AG08396 (cell line): ENCODE data around the gene WDR82.

ENCODE experiments used
- DNase-seq: peaks from one replicate; pipeline ENCODE4 v3.0.0; 2012; ENCODE audit warnings: low spot score, mixed read lengths

WDR82 gene

DNA sequence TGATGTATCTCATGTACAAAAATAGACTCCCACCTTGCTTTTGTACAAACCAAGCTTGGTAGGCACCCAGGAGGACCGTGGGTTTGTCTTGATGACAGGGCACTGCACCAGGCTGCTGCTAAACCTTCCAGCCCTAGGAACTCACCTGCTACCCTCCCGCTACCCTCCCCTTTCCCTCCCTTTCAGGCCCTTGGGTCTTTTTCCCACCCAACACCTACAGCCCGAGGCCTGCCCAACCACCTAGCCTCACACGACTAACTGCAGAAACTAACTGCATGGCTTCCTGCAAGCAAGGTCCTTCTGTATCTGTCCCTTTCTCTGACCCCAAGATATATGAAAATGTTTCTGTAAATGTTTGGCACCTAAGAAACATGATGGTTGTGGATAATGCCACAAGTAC lies 21.8 kb downstream of the WDR82 start:
- no peak for DNase-seq

- DNase-seq, result no peak
Measured at GRCh38 chr3:52256159-52256558, 22.3 kb downstream of the WDR82 start.

DNA sequence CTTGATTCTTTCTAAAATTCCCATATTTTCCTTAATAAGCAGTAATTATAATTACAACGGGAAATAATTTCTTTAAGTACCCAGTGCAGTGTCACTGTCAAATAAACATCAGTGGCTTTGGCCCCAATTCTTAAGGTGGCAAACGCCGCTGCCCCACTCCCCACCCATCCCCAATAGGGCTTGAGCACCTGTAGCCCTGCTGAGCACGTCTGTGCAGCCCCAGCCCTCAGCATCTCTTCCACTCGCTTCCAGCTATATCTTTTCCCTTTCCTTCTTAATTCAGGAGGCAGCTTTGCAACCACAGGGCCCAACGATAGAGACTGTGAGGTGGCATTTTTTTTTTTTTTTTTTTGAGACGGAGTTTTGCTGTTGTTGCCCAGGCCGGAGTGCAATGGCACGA lies 23.8 kb downstream of the WDR82 start:
- DNase-seq, result no peak

- no peak for DNase-seq
Measured at GRCh38 chr3:52253314-52254304, 24.8 kb downstream of the WDR82 start.

GRCh38 chr3:52250122-52250521 lies 28.3 kb downstream of the WDR82 start:
- DNase-seq, result no peak

DNA sequence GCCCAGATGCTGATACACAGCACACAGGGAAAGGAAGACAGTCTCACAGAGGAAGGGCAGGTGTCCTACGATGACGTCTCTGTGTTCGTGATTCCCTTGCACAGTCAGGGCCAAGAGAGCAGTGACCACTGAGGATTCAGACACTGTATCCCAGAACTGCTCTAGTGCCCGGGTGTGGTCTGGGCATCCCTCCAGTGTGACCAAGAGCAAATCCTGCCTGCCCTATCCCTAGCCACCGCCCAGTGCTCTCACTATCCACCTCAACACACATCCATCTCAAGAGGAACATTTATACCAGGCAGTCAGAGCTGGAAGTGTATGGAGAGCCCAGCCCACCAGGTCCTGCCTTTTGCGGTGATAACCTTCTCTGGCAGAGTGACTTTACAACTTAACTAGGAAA lies 28.8 kb downstream of the WDR82 start:
- no peak for DNase-seq

GRCh38 chr3:52248816-52249547 lies 29.5 kb downstream of the WDR82 start:
- DNase-seq, result no peak

- no peak for DNase-seq
Measured at GRCh38 chr3:52248165-52248541, 30.3 kb downstream of the WDR82 start.

GRCh38 chr3:52247409-52248164 lies 30.9 kb downstream of the WDR82 start:
- no peak for DNase-seq

DNA sequence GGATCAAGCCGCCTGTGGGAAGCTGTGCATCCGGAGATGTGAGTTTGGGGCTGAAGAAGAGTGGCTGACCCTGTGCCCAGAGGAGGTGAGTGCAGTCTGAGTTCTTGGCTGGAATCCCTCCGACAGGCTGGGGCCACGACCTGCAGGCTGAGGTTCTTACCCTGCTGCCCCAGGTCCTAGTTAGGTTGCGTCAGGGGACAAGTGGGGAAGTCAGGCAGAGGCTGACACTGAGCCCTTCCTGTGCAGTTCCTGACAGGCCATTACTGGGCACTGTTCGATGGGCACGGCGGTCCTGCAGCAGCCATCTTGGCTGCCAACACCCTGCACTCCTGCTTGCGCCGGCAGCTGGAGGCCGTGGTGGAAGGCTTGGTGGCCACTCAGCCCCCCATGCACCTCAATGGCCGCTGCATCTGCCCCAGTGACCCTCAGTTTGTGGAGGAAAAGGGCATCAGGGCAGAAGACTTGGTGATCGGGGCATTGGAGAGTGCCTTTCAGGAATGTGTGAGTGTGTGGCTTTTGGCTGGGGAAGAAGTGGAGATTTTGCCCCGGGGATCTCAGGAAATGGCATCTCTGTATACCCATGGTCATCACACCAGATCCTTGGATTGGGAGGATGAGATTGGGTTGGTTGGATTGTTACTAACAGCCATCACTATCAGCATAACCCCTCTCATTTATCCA lies 31.6 kb downstream of the WDR82 start:
- DNase-seq, result no peak

- DNase-seq, result no peak
Measured at GRCh38 chr3:52246264-52246620, 32.2 kb downstream of the WDR82 start.

DNA sequence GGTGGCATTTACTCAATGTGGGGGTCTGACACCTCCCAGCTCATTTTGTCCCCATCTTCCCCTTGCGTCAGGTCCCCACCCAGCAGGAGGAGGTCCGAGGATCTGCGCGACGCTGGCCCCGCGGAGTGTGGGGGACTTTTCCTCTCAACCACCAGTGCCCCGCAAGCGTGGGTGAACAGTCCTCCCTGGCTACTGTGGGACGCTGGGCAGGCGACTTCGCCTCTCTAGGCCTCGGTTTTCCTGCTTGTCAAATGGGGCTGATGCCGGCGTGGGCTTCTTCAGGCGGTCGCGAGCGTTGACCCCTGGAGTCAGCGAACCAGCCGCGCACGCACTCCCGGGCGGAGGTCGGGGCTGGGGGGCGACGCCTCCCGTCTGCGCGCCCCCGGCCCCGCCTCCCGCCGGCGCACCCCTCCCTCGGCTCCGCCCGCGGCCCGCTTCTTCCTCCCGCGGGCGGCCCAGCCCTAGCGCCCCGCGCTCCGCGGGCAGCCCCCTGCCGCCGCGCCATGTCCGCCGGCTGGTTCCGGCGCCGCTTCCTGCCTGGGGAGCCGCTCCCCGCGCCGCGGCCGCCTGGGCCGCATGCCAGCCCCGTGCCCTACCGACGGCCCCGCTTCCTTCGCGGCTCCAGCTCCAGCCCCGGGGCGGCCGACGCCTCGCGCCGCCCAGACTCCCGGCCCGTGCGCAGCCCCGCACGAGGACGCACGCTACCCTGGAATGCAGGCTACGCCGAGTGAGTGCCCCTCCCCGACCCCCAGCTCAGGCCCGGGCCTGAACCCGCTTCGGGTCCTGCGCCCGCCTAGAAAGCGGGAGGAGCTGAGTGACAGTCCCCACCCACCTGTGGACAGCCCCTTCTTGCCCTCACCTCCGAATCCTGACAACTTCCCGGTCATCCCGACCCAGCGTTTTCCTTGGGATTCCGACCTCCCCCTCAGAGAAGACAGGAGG lies 32.9 kb downstream of the WDR82 start, which contains the start of gene PPM1M:
TSS of gene PPM1M (plus strand) at position 438 of the 942 bp plus-strand sequence. CDS start at position 504, 66 bp downstream.
- peak; percentile 88 for DNase-seq

DNA sequence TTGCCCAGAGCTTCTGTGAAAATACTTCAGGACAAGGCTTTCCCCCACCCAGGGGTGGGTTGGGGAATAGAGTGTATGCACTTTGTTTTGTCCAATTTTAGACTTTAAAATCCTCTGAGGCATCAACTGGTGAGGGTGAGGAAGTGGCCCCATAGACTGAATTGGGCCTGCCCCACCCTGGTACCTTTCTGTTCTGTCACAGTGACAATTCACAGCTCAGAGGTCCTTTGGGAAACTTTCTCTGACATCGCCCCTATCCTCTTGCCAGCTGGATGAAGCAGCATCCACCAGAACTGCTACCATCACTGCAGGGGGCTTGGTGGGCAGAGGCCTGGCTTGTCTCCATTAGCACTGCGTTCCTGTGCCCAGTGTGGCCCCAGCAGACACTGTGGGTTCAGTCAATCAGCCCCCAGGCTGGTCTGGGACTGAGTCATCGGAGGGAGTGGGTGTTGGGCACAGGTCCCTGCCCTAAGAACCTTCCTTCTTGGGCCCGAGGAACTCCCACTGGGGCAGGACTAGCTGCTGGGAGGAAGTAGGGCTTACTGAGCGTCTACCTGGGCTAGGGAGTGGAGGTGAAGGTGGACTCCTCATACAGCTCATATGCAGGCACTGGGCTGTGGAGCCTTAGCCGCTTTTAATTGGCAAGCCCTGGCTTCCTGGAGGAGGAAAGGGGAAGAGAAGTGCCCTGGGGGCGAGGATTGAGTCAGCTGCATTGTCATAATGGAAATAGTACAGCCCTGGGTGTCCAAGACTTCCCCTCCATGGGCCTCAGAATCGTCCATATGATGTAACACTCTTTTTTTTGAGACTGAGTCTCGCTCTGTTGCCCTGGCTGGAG lies 34.4 kb downstream of the WDR82 start:
- no peak for DNase-seq

DNA sequence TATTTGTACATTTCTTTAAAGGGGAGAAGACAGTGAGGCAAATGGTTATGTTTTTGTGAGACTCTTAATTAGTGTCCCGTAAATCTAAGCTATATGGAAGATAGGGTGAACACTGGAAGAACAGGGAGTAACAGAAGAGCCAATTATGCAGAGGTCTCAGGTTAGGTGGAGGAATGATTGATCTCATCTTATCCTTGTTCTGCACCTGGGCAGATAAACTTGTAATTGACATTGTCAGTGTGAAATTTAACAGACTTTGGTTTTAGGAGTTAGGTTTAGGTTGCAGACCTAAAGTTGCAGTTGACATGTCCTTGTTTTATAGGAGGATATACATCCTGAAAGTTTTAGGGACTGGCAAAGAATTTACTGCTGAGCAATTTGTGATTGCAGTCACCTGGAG lies 36.4 kb downstream of the WDR82 start:
- DNase-seq, result no peak

GRCh38 chr3:52240886-52241370 lies 37.5 kb downstream of the WDR82 start:
- DNase-seq, result no peak

- DNase-seq, result peak; percentile 88
Measured at GRCh38 chr3:52240059-52240885, 38.2 kb downstream of the WDR82 start.

DNA sequence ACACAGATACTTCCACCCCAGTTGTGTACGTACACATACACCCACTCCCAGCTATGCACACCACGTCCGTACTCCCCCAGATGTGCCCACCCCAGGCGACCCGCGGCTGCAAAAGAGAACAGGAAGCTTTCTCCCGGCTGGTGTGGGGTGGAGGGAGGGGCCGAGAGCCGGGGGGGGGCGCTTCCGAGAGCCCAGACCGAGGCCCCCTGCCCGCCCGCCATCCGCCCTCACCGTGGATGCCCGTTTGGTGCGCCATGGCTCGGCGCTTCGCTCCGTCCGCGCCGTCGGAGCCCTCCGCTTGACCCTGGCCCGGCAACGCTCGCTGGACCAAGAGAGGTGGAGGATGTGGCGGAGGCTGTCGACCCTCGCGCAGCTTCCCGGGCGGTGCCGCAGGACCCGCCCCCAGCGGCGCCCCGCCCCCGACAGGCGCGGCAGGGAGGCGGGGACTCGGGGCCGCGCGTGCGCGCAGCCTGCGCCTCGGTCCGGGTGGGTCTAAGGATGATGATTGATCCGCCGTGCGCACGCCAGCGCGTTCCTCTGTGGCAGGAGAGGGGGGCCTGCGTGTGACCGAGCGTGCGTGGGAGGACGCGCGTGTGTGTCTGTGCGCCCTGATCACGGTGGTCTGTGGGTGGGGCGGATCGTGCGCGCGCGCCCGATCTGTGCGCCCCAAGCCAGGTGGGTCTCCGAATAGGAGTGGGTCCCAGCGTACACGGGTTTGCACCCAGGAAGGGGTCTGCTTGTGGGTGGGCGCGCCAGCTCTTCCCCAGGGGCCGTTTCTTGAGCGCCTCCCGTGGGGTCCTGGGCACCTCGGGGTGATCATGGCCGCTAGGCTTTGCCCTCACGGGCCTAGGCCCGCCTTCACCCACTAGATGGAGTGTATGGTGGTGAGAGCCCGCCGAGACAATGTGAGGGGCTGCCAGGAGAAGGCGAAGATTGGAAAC lies 39.4 kb downstream of the WDR82 start, which contains the start of gene TWF2:
TSS of gene TWF2 (minus strand) at position 398 of the 941 bp plus-strand sequence. CDS start at position 256, 142 bp downstream.
- peak; percentile 98 for DNase-seq
